HEK293 (cell line): ENCODE data around the gene SMYD1.

Experiments used
- SETDB1 ChIP-seq: IDR thresholded peaks from one replicate; pipeline ENCODE4 v1.6.1; 2017; ENCODE audit warnings: mild to moderate bottlenecking, low read length, moderate library complexity, mixed read lengths; ENCODE audit not compliant: insufficient read length
- SP3 ChIP-seq: fragments of 450-650 bp; formaldehyde crosslinking; IDR thresholded peaks from 2 replicates; pipeline ENCODE4 v1.5.1; 2016; ENCODE audit warnings: missing biosample characterization, missing genetic modification characterization
- ZNF175 ChIP-seq: fragments of 450-650 bp; formaldehyde crosslinking; IDR thresholded peaks from 2 replicates; pipeline ENCODE4 v1.5.1; 2016; ENCODE audit warnings: missing biosample characterization, missing genetic modification characterization
- ZNF510 ChIP-seq: fragments of 450-650 bp; formaldehyde crosslinking; IDR thresholded peaks from 2 replicates; pipeline ENCODE4 v1.5.1; 2018; ENCODE audit warnings: mild to moderate bottlenecking, missing genetic modification characterization, missing biosample characterization; ENCODE audit not compliant: insufficient replicate concordance
- ZNF530 ChIP-seq: fragments of 450-650 bp; formaldehyde crosslinking; IDR thresholded peaks from 2 replicates; pipeline ENCODE4 v1.5.1; 2016; ENCODE audit warnings: low read depth, missing biosample characterization, missing genetic modification characterization
- ZNF654 ChIP-seq: fragments of 450-650 bp; formaldehyde crosslinking; IDR thresholded peaks from 2 replicates; pipeline ENCODE4 v1.5.1; 2016; ENCODE audit warnings: low read depth, missing biosample characterization, missing genetic modification characterization
- TF ChIP-seq, protein P1 (sequence below): fragments of 450-650 bp; formaldehyde crosslinking; IDR thresholded peaks from 2 replicates; pipeline ENCODE4 v1.5.1; 2016; ENCODE audit warnings: missing biosample characterization, missing genetic modification characterization
- TF ChIP-seq, protein P2 (sequence below): fragments of 450-650 bp; formaldehyde crosslinking; IDR thresholded peaks from 2 replicates; pipeline ENCODE4 v1.5.1; 2016; ENCODE audit warnings: missing biosample characterization, missing genetic modification characterization

DNA sequence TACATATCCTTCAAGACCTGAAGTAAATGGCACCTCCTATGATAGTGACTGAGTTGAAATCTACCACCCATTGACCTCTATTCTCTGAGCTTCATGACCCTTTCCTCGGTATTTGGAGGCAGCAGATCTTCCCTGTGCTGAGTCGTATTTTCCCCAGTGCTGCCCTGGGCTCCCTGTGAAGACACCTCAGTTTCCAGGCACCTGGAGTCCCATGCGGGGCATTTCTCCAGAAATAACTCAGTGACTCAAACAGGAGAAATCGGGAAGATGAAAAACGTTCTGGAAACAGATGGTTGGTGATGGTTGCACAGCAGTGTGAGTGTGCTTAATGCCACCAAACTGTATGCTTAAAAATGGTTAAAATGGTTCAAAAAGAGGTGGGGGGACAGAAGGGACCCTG lies 18.0 kb downstream of the SMYD1 start:
- TF ChIP-seq ZNF175 (tag by site-specific recombination) (no peak), ZNF530 (no peak), ZNF510 (tag by site-specific recombination) (no peak), SETDB1 (no peak), SP3 (tag by site-specific recombination) (no peak), ZNF654 (no peak)
- TF ChIP-seq, protein P1, sequence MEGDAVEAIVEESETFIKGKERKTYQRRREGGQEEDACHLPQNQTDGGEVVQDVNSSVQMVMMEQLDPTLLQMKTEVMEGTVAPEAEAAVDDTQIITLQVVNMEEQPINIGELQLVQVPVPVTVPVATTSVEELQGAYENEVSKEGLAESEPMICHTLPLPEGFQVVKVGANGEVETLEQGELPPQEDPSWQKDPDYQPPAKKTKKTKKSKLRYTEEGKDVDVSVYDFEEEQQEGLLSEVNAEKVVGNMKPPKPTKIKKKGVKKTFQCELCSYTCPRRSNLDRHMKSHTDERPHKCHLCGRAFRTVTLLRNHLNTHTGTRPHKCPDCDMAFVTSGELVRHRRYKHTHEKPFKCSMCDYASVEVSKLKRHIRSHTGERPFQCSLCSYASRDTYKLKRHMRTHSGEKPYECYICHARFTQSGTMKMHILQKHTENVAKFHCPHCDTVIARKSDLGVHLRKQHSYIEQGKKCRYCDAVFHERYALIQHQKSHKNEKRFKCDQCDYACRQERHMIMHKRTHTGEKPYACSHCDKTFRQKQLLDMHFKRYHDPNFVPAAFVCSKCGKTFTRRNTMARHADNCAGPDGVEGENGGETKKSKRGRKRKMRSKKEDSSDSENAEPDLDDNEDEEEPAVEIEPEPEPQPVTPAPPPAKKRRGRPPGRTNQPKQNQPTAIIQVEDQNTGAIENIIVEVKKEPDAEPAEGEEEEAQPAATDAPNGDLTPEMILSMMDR (tag by site-specific recombination) = no peak
- TF ChIP-seq, protein P2, sequence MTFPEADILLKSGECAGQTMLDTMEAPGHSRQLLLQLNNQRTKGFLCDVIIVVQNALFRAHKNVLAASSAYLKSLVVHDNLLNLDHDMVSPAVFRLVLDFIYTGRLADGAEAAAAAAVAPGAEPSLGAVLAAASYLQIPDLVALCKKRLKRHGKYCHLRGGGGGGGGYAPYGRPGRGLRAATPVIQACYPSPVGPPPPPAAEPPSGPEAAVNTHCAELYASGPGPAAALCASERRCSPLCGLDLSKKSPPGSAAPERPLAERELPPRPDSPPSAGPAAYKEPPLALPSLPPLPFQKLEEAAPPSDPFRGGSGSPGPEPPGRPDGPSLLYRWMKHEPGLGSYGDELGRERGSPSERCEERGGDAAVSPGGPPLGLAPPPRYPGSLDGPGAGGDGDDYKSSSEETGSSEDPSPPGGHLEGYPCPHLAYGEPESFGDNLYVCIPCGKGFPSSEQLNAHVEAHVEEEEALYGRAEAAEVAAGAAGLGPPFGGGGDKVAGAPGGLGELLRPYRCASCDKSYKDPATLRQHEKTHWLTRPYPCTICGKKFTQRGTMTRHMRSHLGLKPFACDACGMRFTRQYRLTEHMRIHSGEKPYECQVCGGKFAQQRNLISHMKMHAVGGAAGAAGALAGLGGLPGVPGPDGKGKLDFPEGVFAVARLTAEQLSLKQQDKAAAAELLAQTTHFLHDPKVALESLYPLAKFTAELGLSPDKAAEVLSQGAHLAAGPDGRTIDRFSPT (tag by site-specific recombination) = no peak
